Thoracic aorta (tissue), 2 donors: Measurements from ENCODE around the gene SBF1. TPM values are rescaled to one million over a fixed set of nuclear protein-coding genes. Genes with fewer than 3 reads are reported as not detected.

ENCODE experiments used
- ATAC-seq: fragments of 150-250 bp; one replicate; pipeline ENCODE4 v1.8.0; 2017; ENCODE audit warnings: low read depth; ENCODE audit not compliant: insufficient number of reproducible peaks, low FRiP score
- DNase-seq: peaks from one replicate; pipeline ENCODE4 v3.0.0-alpha.2; 2020; ENCODE audit warnings: low spot score
- H3K27ac ChIP-seq, 2 donors: fragments of 200-600 bp; sonication (generic); 1 replicate in 1 of 2; 2 replicates in 1 of 2; pipeline ENCODE4 v1.5.1; 2016; ENCODE audit warnings: mild to moderate bottlenecking in 2 of 2, moderate library complexity in 2 of 2
- H3K27me3 ChIP-seq: fragments of 200-600 bp; sonication (generic); replicated peaks from 2 replicates; pipeline ENCODE4 v1.6.0; 2016; ENCODE audit warnings: mild to moderate bottlenecking; ENCODE audit not compliant: insufficient read depth
- H3K36me3 ChIP-seq: fragments of 200-600 bp; sonication (generic); one replicate; pipeline ENCODE4 v1.5.1; 2016
- H3K4me1 ChIP-seq, 2 donors: fragments of 200-600 bp; sonication (generic); 1 replicate in 1 of 2; 2 replicates in 1 of 2; pipeline versions ENCODE4 v1.5.1 to v1.6.0; 2016; ENCODE audit warnings: low read depth in 2 of 2, mild to moderate bottlenecking in 1 of 2; ENCODE audit not compliant: control insufficient read depth in 1 of 2
- H3K4me3 ChIP-seq: fragments of 200-600 bp; sonication (generic); 2 replicates; pipeline ENCODE4 v1.5.1; 2016; ENCODE audit warnings: mild to moderate bottlenecking
- H3K9me3 ChIP-seq: fragments of 200-600 bp; sonication (generic); 2 replicates; pipeline ENCODE4 v1.5.1; 2016
- CTCF ChIP-seq: fragments of 200-600 bp; sonication (generic); IDR thresholded peaks from one replicate; pipeline ENCODE4 v1.5.1; 2019; ENCODE audit warnings: antibody characterized with exemption
- total RNA-seq, 2 donors: library from RNA; depleted of rRNA; stranded (reverse); fragments of >200 nt; gene quantifications; one replicate each; pipeline versions ENCODE4 v1.1.0 to v1.2.3, GENCODE V29; 2016

Gene SBF1
- total RNA-seq, 2 donors from 2014 or later, result 72.9 to 99.9 TPM

DNA sequence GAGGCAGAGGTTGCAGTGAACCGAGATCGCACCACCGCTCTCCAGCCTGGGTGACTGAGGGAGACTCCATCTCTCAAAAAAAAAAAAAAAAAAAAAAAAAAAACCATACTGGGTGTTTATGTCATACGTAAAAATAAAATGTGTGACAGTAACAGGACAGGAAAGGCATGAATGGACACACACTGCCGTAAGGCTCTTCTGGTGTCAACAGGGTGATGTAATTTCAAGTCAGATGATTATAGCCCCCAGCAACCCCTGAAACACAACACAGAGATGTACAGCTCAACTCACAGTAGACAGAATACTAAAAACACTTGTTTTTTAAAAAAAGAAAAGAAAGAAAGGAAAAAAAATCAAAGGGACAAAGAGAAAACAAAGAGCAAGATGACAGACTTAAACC lies 22.2 kb downstream of the SBF1 start:
- Histone ChIP-seq H3K36me3 (peaks cover 45% of the 10 kb centered on the region), H3K27ac (no peak overlapping the region), H3K4me3 (no peak overlapping the region), H3K4me1 (no peaks in the 10 kb centered on the region), H3K27me3 (no peaks in the 10 kb centered on the region), H3K9me3 (no peaks in the 10 kb centered on the region)
- no peak for ATAC-seq
- DNase-seq, result no peak
- no peak for TF ChIP-seq CTCF

GRCh38 chr22:50447576-50448551 lies 27.0 kb downstream of the SBF1 start:
- no peak for TF ChIP-seq CTCF
- H3K4me1 ChIP-seq, result no peaks in the 10 kb centered on the region
- H3K4me3 ChIP-seq, result no peak overlapping the region
- DNase-seq (no peak), ATAC-seq (no peak)
- H3K27me3 ChIP-seq, result no peaks in the 10 kb centered on the region
- peaks cover 23% of the 10 kb centered on the region for H3K36me3 ChIP-seq
- no peak overlapping the region for H3K27ac ChIP-seq
- H3K9me3 ChIP-seq, result no peaks in the 10 kb centered on the region

GRCh38 chr22:50446708-50447575 lies 27.9 kb downstream of the SBF1 start:
- H3K9me3 ChIP-seq, result no peaks in the 10 kb centered on the region
- no peaks in the 10 kb centered on the region for H3K4me1 ChIP-seq
- H3K27ac ChIP-seq, result no peak overlapping the region
- H3K36me3 ChIP-seq, result peaks cover 23% of the 10 kb centered on the region
- no peaks in the 10 kb centered on the region for H3K27me3 ChIP-seq
- ATAC-seq (no peak), DNase-seq (no peak)
- no peak overlapping the region for H3K4me3 ChIP-seq
- no peak for TF ChIP-seq CTCF

- Histone ChIP-seq H3K4me3 (no peak overlapping the region), H3K27me3 (no peaks in the 10 kb centered on the region), H3K4me1 (no peaks in the 10 kb centered on the region), H3K36me3 (peaks cover 27% of the 10 kb centered on the region), H3K9me3 (no peaks in the 10 kb centered on the region), H3K27ac (no peak overlapping the region)
- ATAC-seq (no peak), DNase-seq (no peak)
- TF ChIP-seq CTCF, result no peak
These were observed 28.7 kb downstream of the SBF1 start for GRCh38 chr22:50445880-50446707.
